Measurements from ENCODE around the gene SPINK8.
"Not testable (repeated sequence)": the region's sequence is repeated elsewhere in the genome, so short reads cannot be mapped to it uniquely, and the experiment has no call there.

SPINK8 gene

DNA sequence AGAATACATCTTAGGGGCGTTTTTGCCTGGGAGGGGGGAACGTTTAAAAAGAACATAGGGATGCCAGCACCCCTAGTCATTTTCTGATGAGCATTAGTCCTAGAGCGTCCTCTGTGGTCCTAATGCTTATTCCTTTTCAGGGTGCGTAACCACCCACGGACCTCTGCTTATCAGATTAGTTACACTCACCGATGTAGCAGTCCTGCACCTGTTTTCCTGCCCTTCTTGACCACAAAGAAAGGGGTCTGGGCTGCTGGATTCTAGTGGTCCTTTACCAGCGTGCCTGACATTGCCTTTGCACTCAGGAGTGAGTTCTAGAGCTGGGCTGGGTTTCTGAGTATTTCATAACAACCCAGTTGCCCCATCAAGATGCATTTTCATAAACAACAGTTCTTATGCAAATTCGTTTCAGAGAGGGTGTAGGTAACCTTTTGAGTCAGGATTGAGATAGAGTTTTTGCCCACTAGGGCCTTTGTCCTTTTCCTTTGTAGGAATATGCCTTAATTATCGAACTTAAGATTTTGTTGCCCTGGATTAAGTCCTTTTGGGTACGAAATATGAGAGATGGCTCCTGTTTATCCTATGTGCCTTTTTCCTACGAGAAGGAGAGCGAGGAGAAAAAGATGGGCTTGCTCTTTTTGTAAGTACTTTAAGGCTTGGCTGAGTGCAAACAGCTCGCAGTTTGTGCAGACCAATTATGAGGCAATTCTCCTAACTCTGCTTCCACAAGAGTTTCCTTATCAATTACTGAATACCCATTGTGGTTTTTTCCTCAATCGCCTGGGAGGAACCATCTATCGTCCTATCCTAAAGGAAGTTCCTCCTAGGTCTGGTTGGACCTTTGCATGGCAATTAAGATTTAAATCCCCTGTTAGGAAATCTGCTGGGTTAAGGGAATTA lies at the start of gene SPINK8:
Gene SPINK8, minus strand, starts transcription at position 316 of the 900 bp plus-strand sequence. CDS start 5,320 bp downstream, outside the sequence.
- H3K36me3 ChIP-seq (ENCODE audit: control insufficient read depth in 2 of 2, insufficient read depth in 1 of 2, low read length in 2 of 2); H3K4me3 ChIP-seq (ENCODE audit: low read depth, low read length); H3K27ac ChIP-seq (ENCODE audit: extremely low read depth, low read depth, low read length); H3K9me3 ChIP-seq (ENCODE audit: control insufficient read depth, insufficient read depth, low read depth, low read length); CTCF ChIA-PET; POLR2A ChIA-PET; H3K4me1 ChIP-seq (ENCODE audit: control insufficient read depth, insufficient read depth, low read length): not testable (repeated sequence)

DNA sequence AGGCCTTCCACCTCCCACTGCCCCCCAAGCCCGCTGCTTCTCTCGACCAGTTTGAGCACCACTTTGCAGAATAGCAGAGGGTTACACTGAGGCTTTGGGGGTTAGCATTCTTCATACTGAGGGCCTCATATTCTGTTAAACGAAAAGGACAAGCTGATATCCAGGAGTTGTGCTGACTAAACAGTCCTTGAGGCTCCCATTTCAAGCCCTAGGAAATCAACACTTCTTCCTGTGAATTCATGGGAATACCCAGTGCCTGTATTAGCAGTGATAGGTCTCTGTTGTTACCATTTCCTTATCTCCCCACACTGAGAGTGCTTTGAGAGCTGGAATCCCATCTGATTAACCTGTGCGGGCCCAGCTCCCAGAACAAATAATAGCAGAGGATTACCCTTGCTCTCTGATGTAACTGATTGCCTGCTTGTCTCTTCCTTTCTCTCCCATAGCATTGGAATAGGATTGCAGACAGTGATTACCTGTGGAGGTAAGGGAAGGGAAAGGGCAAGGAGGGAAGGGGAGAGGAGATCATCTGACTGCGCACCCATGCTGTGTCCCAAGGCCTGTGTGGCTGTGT lies 39.5 kb upstream of the SPINK8 start:
- TF ChIP-seq ZNF335 (tag by site-specific recombination; conservative IDR thresholded peaks at IDR 0.05) (no peak), ZNF843 (tag by site-specific recombination; IDR thresholded peaks at IDR 0.05) (no peak), SCRT2 (tag by site-specific recombination; IDR thresholded peaks at IDR 0.05) (no peak), ZBTB7A (tag by site-specific recombination; IDR thresholded peaks at IDR 0.05; ENCODE audit: low read depth) (no peak), ZNF37A (tag by site-specific recombination; IDR thresholded peaks at IDR 0.05) (no peak)
- TF ChIP-seq, protein P1, sequence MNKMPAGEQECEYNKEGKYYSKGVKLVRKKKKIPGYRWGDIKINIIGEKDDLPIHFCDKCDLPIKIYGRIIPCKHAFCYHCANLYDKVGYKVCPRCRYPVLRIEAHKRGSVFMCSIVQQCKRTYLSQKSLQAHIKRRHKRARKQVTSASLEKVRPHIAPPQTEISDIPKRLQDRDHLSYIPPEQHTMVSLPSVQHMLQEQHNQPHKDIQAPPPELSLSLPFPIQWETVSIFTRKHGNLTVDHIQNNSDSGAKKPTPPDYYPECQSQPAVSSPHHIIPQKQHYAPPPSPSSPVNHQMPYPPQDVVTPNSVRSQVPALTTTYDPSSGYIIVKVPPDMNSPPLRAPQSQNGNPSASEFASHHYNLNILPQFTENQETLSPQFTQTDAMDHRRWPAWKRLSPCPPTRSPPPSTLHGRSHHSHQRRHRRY (tag by site-specific recombination; IDR thresholded peaks at IDR 0.05) = no peak
- TF ChIP-seq, protein P2, sequence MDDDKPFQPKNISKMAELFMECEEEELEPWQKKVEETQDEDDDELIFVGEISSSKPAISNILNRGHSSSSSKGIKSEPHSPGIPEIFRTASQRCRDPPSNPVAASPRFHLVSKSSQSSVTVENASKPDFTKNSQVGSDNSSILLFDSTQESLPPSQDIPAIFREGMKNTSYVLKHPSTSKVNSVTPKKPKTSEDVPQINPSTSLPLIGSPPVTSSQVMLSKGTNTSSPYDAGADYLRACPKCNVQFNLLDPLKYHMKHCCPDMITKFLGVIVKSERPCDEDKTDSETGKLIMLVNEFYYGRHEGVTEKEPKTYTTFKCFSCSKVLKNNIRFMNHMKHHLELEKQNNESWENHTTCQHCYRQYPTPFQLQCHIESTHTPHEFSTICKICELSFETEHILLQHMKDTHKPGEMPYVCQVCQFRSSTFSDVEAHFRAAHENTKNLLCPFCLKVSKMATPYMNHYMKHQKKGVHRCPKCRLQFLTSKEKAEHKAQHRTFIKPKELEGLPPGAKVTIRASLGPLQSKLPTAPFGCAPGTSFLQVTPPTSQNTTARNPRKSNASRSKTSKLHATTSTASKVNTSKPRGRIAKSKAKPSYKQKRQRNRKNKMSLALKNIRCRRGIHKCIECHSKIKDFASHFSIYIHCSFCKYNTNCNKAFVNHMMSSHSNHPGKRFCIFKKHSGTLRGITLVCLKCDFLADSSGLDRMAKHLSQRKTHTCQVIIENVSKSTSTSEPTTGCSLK (tag by site-specific recombination; IDR thresholded peaks at IDR 0.05) = no peak
- TF ChIP-seq, protein P3, sequence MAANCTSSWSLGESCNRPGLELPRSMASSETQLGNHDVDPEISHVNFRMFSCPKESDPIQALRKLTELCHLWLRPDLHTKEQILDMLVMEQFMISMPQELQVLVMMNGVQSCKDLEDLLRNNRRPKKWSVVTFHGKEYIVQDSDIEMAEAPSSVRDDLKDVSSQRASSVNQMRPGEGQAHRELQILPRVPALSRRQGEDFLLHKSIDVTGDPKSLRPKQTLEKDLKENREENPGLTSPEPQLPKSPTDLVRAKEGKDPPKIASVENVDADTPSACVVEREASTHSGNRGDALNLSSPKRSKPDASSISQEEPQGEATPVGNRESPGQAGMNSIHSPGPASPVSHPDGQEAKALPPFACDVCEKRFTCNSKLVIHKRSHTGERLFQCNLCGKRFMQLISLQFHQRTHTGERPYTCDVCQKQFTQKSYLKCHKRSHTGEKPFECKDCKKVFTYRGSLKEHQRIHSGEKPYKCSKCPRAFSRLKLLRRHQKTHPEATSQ (tag by site-specific recombination; IDR thresholded peaks at IDR 0.05) = no peak
- Histone ChIP-seq H3K4me1 (ENCODE audit: control insufficient read depth, insufficient read depth, low read length) (no peaks in the 10 kb centered on the region), H3K9me3 (ENCODE audit: control insufficient read depth, insufficient read depth, low read depth, low read length) (no peaks in the 10 kb centered on the region), H3K27ac (ENCODE audit: extremely low read depth, low read depth, low read length) (no peak overlapping the region), H3K4me3 (ENCODE audit: low read depth, low read length) (no peak overlapping the region), H3K36me3 (ENCODE audit: control insufficient read depth in 2 of 2, insufficient read depth in 1 of 2, low read length in 2 of 2) (no peaks in the 10 kb centered on the region)
- ChIA-PET CTCF (interaction anchor here (0.6 kb wide), 1 partner anchor 21 kb away, joined by 3 read pairs; no protein-coding TSS in a partner anchor), POLR2A (no interaction called here)

DNA sequence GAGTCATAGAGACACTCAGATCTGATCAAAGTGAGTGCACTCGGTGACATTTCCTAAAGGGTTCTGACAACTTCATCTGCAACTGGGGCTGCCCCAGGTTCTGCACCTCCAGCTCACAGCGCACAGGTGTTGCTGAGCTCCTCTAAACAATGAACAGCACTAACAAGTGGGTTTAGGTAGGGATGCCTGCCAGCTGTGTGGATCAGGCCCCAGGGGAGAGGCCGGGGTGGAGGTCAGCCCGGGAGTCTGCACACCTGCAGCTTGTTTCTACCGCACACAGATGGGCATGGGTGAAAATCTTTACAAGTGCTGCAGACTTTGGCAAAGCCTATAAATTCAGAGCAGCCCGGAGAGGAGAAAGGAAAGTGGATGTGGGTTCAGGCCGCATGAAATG lies 38.9 kb upstream of the SPINK8 start:
- H3K36me3 ChIP-seq (ENCODE audit: control insufficient read depth in 2 of 2, insufficient read depth in 1 of 2, low read length in 2 of 2) = no peaks in the 10 kb centered on the region
- H3K4me3 ChIP-seq (ENCODE audit: low read depth, low read length) = no peak overlapping the region
- H3K4me1 ChIP-seq (ENCODE audit: control insufficient read depth, insufficient read depth, low read length) = no peaks in the 10 kb centered on the region
- H3K27ac ChIP-seq (ENCODE audit: extremely low read depth, low read depth, low read length) = no peak overlapping the region
- ChIA-PET POLR2A (no interaction called here), CTCF (no interaction called here)
- TF ChIP-seq ZNF785 (tag by site-specific recombination; IDR thresholded peaks at IDR 0.05) (no peak), ZBTB21 (tag by site-specific recombination; IDR thresholded peaks at IDR 0.05) (no peak), MZF1 (tag by site-specific recombination; IDR thresholded peaks at IDR 0.05; ENCODE audit: borderline replicate concordance) (no peak), ZNF558 (tag by site-specific recombination; IDR thresholded peaks at IDR 0.05) (no peak), ZNF112 (tag by site-specific recombination; IDR thresholded peaks at IDR 0.05) (no peak), IKZF3 (tag by site-specific recombination; IDR thresholded peaks at IDR 0.05) (no peak), KLF8 (tag by site-specific recombination; IDR thresholded peaks at IDR 0.05) (no peak), ZNF19 (tag by site-specific recombination; IDR thresholded peaks at IDR 0.05; ENCODE audit: low read depth) (no peak), ZNF221 (tag by site-specific recombination; IDR thresholded peaks at IDR 0.05; ENCODE audit: borderline replicate concordance) (no peak), ZNF561 (tag by site-specific recombination; IDR thresholded peaks at IDR 0.05; ENCODE audit: borderline replicate concordance) (no peak), FEZF1 (tag by site-specific recombination; IDR thresholded peaks at IDR 0.05) (no peak), ZBTB17 (tag by site-specific recombination; IDR thresholded peaks at IDR 0.05) (no peak)
- TF ChIP-seq, protein P4, sequence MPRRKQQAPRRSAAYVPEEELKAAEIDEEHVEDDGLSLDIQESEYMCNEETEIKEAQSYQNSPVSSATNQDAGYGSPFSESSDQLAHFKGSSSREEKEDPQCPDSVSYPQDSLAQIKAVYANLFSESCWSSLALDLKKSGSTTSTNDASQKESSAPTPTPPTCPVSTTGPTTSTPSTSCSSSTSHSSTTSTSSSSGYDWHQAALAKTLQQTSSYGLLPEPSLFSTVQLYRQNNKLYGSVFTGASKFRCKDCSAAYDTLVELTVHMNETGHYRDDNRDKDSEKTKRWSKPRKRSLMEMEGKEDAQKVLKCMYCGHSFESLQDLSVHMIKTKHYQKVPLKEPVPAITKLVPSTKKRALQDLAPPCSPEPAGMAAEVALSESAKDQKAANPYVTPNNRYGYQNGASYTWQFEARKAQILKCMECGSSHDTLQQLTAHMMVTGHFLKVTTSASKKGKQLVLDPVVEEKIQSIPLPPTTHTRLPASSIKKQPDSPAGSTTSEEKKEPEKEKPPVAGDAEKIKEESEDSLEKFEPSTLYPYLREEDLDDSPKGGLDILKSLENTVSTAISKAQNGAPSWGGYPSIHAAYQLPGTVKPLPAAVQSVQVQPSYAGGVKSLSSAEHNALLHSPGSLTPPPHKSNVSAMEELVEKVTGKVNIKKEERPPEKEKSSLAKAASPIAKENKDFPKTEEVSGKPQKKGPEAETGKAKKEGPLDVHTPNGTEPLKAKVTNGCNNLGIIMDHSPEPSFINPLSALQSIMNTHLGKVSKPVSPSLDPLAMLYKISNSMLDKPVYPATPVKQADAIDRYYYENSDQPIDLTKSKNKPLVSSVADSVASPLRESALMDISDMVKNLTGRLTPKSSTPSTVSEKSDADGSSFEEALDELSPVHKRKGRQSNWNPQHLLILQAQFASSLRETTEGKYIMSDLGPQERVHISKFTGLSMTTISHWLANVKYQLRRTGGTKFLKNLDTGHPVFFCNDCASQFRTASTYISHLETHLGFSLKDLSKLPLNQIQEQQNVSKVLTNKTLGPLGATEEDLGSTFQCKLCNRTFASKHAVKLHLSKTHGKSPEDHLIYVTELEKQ (tag by site-specific recombination; IDR thresholded peaks at IDR 0.05; ENCODE audit: borderline replicate concordance) = no peak
- H3K9me3 ChIP-seq (ENCODE audit: control insufficient read depth, insufficient read depth, low read depth, low read length) = no peaks in the 10 kb centered on the region

All from HEK293 (cell line).